GM23338 (cell line): Measurements from ENCODE around the gene OSBPL5. TPM values are rescaled to one million over a fixed set of nuclear protein-coding genes. Genes with fewer than 3 reads are reported as not detected.

Experiments
- ATAC-seq: fragments of 200-7000 bp; cut with Tn5 transposase; 3 replicates; pipeline ENCODE4 v1.9.1; 2020
- DNase-seq: peaks from one replicate; pipeline ENCODE4 v3.0.0-alpha.2; 2015; ENCODE audit warnings: low spot score
- H2AFZ ChIP-seq: fragments of 200-600 bp; sonication (generic); 2 replicates; pipeline ENCODE4 v1.8.0; 2016; ENCODE audit warnings: antibody characterized with exemption, mild to moderate bottlenecking, moderate library complexity
- H3F3A ChIP-seq: fragments of 200-600 bp; sonication (generic); replicated peaks from 2 replicates; pipeline ENCODE4 v1.8.0; 2017; ENCODE audit warnings: antibody characterized with exemption, mixed run types, low read depth
- H3K27ac ChIP-seq: fragments of 200-600 bp; sonication (generic); 2 replicates; pipeline ENCODE4 v1.6.1; 2016; ENCODE audit warnings: low read depth
- H3K27me3 ChIP-seq: fragments of 200-600 bp; sonication (generic); 2 replicates; pipeline ENCODE4 v1.8.0; 2016; ENCODE audit warnings: mild to moderate bottlenecking, mixed run types, moderate library complexity; ENCODE audit not compliant: insufficient read depth
- H3K36me3 ChIP-seq: fragments of 200-600 bp; sonication (generic); 2 replicates; pipeline ENCODE4 v1.8.0; 2016; ENCODE audit warnings: mild to moderate bottlenecking; ENCODE audit not compliant: insufficient read depth
- H3K4me1 ChIP-seq: fragments of 200-600 bp; sonication (generic); 2 replicates; pipeline ENCODE4 v1.8.0; 2016; ENCODE audit warnings: mild to moderate bottlenecking, moderate library complexity; ENCODE audit not compliant: insufficient read depth
- H3K4me2 ChIP-seq: fragments of 200-600 bp; sonication (generic); 2 replicates; pipeline ENCODE4 v1.7.1; 2017; ENCODE audit warnings: mixed run types
- H3K4me3 ChIP-seq: fragments of 200-600 bp; sonication (generic); 2 replicates; pipeline ENCODE4 v1.6.1; 2016; ENCODE audit warnings: mixed run types
- H3K79me2 ChIP-seq: fragments of 200-600 bp; sonication (generic); replicated peaks from 2 replicates; pipeline ENCODE4 v1.8.0; 2017; ENCODE audit warnings: mild to moderate bottlenecking; ENCODE audit not compliant: insufficient read depth
- H3K9me2 ChIP-seq: fragments of 200-600 bp; sonication (generic); 2 replicates; pipeline ENCODE4 v1.8.0; 2017; ENCODE audit not compliant: insufficient read depth
- H4K20me1 ChIP-seq: fragments of 200-600 bp; sonication (generic); replicated peaks from 2 replicates; pipeline ENCODE4 v1.8.0; 2017; ENCODE audit warnings: mild to moderate bottlenecking; ENCODE audit not compliant: insufficient read depth
- H3K27ac Mint-ChIP-seq: 2 replicates; pipeline ENCODE4 v1.8.0; 2020; ENCODE audit warnings: inconsistent platforms, mild to moderate bottlenecking, moderate library complexity, mixed read lengths
- H3K27me3 Mint-ChIP-seq: 3 replicates; pipeline ENCODE4 v1.8.0; 2022; ENCODE audit warnings: low read depth, mild to moderate bottlenecking, moderate library complexity, mixed read lengths, inconsistent platforms; ENCODE audit not compliant: insufficient read depth, poor library complexity
- H3K36me3 Mint-ChIP-seq: 3 replicates; pipeline ENCODE4 v1.8.0; 2021; ENCODE audit warnings: low read depth, mild to moderate bottlenecking, inconsistent platforms, moderate library complexity, mixed read lengths
- H3K4me1 Mint-ChIP-seq: 3 replicates; pipeline ENCODE4 v1.8.0; 2020; ENCODE audit warnings: mild to moderate bottlenecking, inconsistent platforms, mixed read lengths
- H3K4me3 Mint-ChIP-seq: 3 replicates; pipeline ENCODE4 v1.8.0; 2021; ENCODE audit warnings: moderate library complexity, mild to moderate bottlenecking, inconsistent platforms, mixed read lengths
- H3K9me3 Mint-ChIP-seq: 3 replicates; pipeline ENCODE4 v1.8.0; 2020; ENCODE audit warnings: moderate library complexity, mild to moderate bottlenecking, inconsistent platforms, mixed read lengths
- CREB1 ChIP-seq: fragments of 250-450 bp; sonication (Bioruptor Pico); IDR thresholded peaks from 2 replicates; pipeline ENCODE4 v1.5.0; 2020; ENCODE audit warnings: low read depth, mild to moderate bottlenecking, moderate library complexity
- EZH2 ChIP-seq: fragments of 200-600 bp; sonication (generic); IDR thresholded peaks from one replicate; pipeline ENCODE4 v1.8.0; 2017; ENCODE audit warnings: antibody characterized with exemption, mild to moderate bottlenecking, low read depth; ENCODE audit not compliant: unreplicated experiment
- EZH2phosphoT487 ChIP-seq: fragments of 200-600 bp; sonication (generic); IDR thresholded peaks from one replicate; pipeline ENCODE4 v1.8.1; 2018; ENCODE audit warnings: antibody characterized with exemption; ENCODE audit not compliant: unreplicated experiment
- JUNB ChIP-seq: IDR thresholded peaks from one replicate; pipeline ENCODE4 v1.6.1; 2016; ENCODE audit warnings: antibody characterized with exemption; ENCODE audit not compliant: unreplicated experiment
- NANOG ChIP-seq: IDR thresholded peaks from 2 replicates; pipeline ENCODE4 v1.6.1; 2016; ENCODE audit warnings: antibody characterized with exemption, borderline replicate concordance
- POLR2AphosphoS5 ChIP-seq: IDR thresholded peaks from 2 replicates; pipeline ENCODE4 v1.6.1; 2016; ENCODE audit warnings: antibody characterized with exemption, low read depth
- STAT1 ChIP-seq: IDR thresholded peaks from one replicate; pipeline ENCODE4 v1.6.1; 2016; ENCODE audit warnings: antibody characterized with exemption; ENCODE audit not compliant: unreplicated experiment
- ZNF114 ChIP-seq: fragments of 250-450 bp; sonication (Bioruptor Pico); IDR thresholded peaks from 2 replicates; pipeline ENCODE4 v1.5.0; 2020; ENCODE audit warnings: mild to moderate bottlenecking, moderate library complexity
- ZNF331 ChIP-seq: fragments of 250-450 bp; sonication (Bioruptor Pico); IDR thresholded peaks from 2 replicates; pipeline ENCODE4 v1.5.0; 2020; ENCODE audit warnings: low read depth, mild to moderate bottlenecking, moderate library complexity
- polyA plus RNA-seq: library from polyadenylated mRNA; unstranded; fragments of >200 nt; fragmentation: Nextera tagmentation; extraction: Ambion mirVana; gene quantifications from 2 replicates; pipeline ENCODE4 v1.2.1, GENCODE V29; 2016
- total RNA-seq: library from RNA; depleted of rRNA; stranded (reverse); fragments of >200 nt; shearing (Covaris generic); gene quantifications from 2 replicates; pipeline ENCODE4 v1.2.3, GENCODE V29; 2014
- TF ChIP-seq, protein P1 (sequence below): fragments of 250-450 bp; sonication (Bioruptor Pico); IDR thresholded peaks from 2 replicates; pipeline ENCODE4 v1.5.0; 2020; ENCODE audit warnings: mild to moderate bottlenecking, moderate library complexity
- TF ChIP-seq, protein P2 (sequence below), 2 experiments: fragments of 200-600 bp in 1 of 2; sonication (generic) in 1 of 2; conservative IDR thresholded peaks; 2 replicates each; pipeline versions ENCODE4 v1.5.1 to v1.6.1; 2016 to 2017; ENCODE audit warnings: antibody characterized with exemption in 2 of 2, low read depth in 2 of 2, mild to moderate bottlenecking in 2 of 2, moderate library complexity in 1 of 2
- TF ChIP-seq, protein P3 (sequence below): IDR thresholded peaks from one replicate; pipeline ENCODE4 v1.6.1; 2018; ENCODE audit warnings: antibody characterized with exemption; ENCODE audit not compliant: unreplicated experiment
- TF ChIP-seq, protein P4 (sequence below): IDR thresholded peaks from 2 replicates; pipeline ENCODE4 v1.6.1; 2016; ENCODE audit warnings: antibody characterized with exemption

OSBPL5 gene
- total and polyA plus RNA-seq, 2 experiments from 2014 or later, result 2.7 to 12.0 TPM

DNA sequence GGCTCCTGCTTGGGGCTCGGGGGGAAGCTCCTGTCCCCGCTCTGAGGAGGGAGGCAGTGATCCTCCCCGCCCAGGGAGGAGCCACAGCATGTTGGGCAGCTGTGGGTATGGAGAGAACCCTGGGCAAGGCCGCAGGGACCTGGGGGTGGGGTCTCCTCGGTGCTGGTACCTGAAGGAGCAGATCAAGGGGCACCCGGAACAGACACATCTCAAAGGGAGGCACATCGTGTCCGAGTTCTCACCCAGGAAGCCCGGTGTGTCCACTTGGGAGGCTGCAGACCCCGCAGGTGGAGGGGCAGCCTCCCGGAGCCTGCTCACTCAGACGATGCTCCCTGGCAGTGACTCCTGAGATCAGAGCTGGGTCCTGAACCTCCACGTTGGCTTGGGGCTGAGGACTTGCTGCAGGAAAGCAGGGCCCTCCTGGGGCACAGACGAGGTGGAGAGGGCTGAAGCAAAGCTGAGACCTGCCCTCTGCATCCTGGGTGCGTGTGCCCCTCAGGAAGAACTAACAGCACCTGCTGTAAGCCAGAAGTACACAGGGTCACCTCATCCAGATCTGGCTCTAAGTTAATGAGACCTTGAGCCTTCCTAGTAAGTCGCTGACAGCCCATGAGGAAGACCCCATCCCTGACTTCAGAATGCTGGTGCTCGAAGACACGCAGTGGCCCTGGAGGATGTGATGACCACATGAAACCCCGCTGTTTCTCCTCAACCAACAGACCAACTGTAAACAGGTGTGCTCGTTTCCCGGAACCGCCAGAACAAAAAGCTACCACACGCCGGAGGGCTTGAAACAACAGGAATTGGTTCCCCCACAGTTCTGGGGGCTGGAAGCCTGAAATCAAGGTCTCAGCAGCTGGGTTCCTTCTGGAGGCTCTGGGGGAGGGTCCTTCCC lies 5.9 kb upstream of the OSBPL5 start:
- H3K27me3 Mint-ChIP-seq, result peaks cover 19% of the 10 kb centered on the region
- Histone ChIP-seq H3K36me3 (no peaks in the 10 kb centered on the region), H3K79me2 (no peaks in the 10 kb centered on the region), H3K9me2 (0 out of 2 replicates have a peak, but pooled peaks cover 13% of the 10 kb centered on the region), H3K4me3 (no peak overlapping the region), H3K27ac (no peak overlapping the region), H3F3A (no peaks in the 10 kb centered on the region), H2AFZ (no peak overlapping the region), H4K20me1 (no peaks in the 10 kb centered on the region), H3K4me1 (no peaks in the 10 kb centered on the region; the same call in 1 of the 2 replicates), H3K4me2 (no peak overlapping the region), H3K27me3 (peaks cover 7% of the 10 kb centered on the region)
- ATAC-seq (no peak), DNase-seq (no peak)
- TF ChIP-seq, protein P1, sequence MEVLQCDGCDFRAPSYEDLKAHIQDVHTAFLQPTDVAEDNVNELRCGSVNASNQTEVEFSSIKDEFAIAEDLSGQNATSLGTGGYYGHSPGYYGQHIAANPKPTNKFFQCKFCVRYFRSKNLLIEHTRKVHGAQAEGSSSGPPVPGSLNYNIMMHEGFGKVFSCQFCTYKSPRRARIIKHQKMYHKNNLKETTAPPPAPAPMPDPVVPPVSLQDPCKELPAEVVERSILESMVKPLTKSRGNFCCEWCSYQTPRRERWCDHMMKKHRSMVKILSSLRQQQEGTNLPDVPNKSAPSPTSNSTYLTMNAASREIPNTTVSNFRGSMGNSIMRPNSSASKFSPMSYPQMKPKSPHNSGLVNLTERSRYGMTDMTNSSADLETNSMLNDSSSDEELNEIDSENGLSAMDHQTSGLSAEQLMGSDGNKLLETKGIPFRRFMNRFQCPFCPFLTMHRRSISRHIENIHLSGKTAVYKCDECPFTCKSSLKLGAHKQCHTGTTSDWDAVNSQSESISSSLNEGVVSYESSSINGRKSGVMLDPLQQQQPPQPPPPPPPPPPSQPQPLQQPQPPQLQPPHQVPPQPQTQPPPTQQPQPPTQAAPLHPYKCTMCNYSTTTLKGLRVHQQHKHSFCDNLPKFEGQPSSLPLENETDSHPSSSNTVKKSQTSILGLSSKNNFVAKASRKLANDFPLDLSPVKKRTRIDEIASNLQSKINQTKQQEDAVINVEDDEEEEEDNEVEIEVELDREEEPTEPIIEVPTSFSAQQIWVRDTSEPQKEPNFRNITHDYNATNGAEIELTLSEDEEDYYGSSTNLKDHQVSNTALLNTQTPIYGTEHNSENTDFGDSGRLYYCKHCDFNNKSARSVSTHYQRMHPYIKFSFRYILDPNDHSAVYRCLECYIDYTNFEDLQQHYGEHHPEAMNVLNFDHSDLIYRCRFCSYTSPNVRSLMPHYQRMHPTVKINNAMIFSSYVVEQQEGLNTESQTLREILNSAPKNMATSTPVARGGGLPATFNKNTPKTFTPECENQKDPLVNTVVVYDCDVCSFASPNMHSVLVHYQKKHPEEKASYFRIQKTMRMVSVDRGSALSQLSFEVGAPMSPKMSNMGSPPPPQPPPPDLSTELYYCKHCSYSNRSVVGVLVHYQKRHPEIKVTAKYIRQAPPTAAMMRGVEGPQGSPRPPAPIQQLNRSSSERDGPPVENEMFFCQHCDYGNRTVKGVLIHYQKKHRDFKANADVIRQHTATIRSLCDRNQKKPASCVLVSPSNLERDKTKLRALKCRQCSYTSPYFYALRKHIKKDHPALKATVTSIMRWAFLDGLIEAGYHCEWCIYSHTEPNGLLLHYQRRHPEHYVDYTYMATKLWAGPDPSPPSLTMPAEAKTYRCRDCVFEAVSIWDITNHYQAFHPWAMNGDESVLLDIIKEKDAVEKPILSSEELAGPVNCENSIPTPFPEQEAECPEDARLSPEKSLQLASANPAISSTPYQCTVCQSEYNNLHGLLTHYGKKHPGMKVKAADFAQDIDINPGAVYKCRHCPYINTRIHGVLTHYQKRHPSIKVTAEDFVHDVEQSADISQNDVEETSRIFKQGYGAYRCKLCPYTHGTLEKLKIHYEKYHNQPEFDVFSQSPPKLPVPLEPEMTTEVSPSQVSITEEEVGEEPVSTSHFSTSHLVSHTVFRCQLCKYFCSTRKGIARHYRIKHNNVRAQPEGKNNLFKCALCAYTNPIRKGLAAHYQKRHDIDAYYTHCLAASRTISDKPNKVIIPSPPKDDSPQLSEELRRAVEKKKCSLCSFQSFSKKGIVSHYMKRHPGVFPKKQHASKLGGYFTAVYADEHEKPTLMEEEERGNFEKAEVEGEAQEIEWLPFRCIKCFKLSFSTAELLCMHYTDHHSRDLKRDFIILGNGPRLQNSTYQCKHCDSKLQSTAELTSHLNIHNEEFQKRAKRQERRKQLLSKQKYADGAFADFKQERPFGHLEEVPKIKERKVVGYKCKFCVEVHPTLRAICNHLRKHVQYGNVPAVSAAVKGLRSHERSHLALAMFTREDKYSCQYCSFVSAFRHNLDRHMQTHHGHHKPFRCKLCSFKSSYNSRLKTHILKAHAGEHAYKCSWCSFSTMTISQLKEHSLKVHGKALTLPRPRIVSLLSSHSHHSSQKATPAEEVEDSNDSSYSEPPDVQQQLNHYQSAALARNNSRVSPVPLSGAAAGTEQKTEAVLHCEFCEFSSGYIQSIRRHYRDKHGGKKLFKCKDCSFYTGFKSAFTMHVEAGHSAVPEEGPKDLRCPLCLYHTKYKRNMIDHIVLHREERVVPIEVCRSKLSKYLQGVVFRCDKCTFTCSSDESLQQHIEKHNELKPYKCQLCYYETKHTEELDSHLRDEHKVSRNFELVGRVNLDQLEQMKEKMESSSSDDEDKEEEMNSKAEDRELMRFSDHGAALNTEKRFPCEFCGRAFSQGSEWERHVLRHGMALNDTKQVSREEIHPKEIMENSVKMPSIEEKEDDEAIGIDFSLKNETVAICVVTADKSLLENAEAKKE (CRISPR knock-in tag), result no peak
- TF ChIP-seq, protein P2, sequence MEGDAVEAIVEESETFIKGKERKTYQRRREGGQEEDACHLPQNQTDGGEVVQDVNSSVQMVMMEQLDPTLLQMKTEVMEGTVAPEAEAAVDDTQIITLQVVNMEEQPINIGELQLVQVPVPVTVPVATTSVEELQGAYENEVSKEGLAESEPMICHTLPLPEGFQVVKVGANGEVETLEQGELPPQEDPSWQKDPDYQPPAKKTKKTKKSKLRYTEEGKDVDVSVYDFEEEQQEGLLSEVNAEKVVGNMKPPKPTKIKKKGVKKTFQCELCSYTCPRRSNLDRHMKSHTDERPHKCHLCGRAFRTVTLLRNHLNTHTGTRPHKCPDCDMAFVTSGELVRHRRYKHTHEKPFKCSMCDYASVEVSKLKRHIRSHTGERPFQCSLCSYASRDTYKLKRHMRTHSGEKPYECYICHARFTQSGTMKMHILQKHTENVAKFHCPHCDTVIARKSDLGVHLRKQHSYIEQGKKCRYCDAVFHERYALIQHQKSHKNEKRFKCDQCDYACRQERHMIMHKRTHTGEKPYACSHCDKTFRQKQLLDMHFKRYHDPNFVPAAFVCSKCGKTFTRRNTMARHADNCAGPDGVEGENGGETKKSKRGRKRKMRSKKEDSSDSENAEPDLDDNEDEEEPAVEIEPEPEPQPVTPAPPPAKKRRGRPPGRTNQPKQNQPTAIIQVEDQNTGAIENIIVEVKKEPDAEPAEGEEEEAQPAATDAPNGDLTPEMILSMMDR (conservative IDR thresholded peaks at IDR 0.05; ENCODE audit: low read depth in 2 of 2), result no peak
- TF ChIP-seq, protein P3, sequence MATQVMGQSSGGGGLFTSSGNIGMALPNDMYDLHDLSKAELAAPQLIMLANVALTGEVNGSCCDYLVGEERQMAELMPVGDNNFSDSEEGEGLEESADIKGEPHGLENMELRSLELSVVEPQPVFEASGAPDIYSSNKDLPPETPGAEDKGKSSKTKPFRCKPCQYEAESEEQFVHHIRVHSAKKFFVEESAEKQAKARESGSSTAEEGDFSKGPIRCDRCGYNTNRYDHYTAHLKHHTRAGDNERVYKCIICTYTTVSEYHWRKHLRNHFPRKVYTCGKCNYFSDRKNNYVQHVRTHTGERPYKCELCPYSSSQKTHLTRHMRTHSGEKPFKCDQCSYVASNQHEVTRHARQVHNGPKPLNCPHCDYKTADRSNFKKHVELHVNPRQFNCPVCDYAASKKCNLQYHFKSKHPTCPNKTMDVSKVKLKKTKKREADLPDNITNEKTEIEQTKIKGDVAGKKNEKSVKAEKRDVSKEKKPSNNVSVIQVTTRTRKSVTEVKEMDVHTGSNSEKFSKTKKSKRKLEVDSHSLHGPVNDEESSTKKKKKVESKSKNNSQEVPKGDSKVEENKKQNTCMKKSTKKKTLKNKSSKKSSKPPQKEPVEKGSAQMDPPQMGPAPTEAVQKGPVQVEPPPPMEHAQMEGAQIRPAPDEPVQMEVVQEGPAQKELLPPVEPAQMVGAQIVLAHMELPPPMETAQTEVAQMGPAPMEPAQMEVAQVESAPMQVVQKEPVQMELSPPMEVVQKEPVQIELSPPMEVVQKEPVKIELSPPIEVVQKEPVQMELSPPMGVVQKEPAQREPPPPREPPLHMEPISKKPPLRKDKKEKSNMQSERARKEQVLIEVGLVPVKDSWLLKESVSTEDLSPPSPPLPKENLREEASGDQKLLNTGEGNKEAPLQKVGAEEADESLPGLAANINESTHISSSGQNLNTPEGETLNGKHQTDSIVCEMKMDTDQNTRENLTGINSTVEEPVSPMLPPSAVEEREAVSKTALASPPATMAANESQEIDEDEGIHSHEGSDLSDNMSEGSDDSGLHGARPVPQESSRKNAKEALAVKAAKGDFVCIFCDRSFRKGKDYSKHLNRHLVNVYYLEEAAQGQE, result no peak
- TF ChIP-seq, protein P4, sequence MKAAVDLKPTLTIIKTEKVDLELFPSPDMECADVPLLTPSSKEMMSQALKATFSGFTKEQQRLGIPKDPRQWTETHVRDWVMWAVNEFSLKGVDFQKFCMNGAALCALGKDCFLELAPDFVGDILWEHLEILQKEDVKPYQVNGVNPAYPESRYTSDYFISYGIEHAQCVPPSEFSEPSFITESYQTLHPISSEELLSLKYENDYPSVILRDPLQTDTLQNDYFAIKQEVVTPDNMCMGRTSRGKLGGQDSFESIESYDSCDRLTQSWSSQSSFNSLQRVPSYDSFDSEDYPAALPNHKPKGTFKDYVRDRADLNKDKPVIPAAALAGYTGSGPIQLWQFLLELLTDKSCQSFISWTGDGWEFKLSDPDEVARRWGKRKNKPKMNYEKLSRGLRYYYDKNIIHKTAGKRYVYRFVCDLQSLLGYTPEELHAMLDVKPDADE, result no peak
- TF ChIP-seq ZNF331 (CRISPR knock-in tag) (no peak), ZNF114 (CRISPR knock-in tag) (no peak), JUNB (no peak), STAT1 (no peak), EZH2phosphoT487 (no peak), CREB1 (CRISPR knock-in tag) (no peak), POLR2AphosphoS5 (no peak), EZH2 (no peak), NANOG (no peak)
- H3K4me3 Mint-ChIP-seq, result no peak overlapping the region
- no peak overlapping the region for H3K27ac Mint-ChIP-seq
- peaks cover 10% of the 10 kb centered on the region for H3K4me1 Mint-ChIP-seq
- H3K9me3 Mint-ChIP-seq, result peaks cover 7% of the 10 kb centered on the region
- H3K36me3 Mint-ChIP-seq, result no peaks in the 10 kb centered on the region; the same call in 2 of the 3 replicates
